ENCODE data around the gene FBXO8. TPM values are rescaled to one million over a fixed set of nuclear protein-coding genes. Genes with fewer than 3 reads are reported as not detected.

FBXO8 gene
- total RNA-seq, 1 experiment from 2014 or later = 22.1 TPM

DNA sequence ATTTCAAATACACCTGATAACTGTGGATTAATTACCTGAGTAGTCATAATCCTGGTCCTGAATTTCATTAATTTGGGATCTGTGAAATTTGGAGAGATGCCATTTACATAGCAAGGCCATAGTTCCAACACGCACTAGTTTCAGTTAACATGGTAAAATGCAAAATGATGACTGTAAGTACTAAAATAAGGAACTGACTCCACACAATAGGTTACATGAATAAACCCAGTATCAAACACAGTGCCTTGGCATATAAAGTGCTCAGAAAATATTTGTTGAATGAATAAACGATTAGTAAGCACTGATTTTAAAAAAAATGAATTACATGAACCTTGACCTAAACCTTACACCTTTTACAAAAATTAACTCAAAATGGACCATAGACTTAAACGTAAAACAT, 9.0 kb downstream of the FBXO8 start:
- Mint-ChIP-seq H3K4me1 (ENCODE audit: insufficient read depth, unreplicated experiment) (no peaks in the 10 kb centered on the region), H3K27me3 (ENCODE audit: insufficient read depth, unreplicated experiment) (no peaks in the 10 kb centered on the region), H3K9me3 (ENCODE audit: unreplicated experiment) (no peaks in the 10 kb centered on the region), H3K27ac (ENCODE audit: low read depth, unreplicated experiment) (no peak overlapping the region), H3K4me3 (ENCODE audit: unreplicated experiment) (no peak overlapping the region), H3K36me3 (ENCODE audit: insufficient read depth, unreplicated experiment) (no peaks in the 10 kb centered on the region)
- BruUV-seq (replicated peaks) = no TSS peak
- DNase-seq (ENCODE audit: unreplicated experiment) = no peak
- ChIA-PET CTCF (no interaction called here), POLR2A (interaction anchor here (0.8 kb wide), 1 partner anchor 9 kb away, joined by 4 read pairs; the partner anchor contains the start of genes CEP44 and FBXO8)
- TF ChIP-seq, protein P1, sequence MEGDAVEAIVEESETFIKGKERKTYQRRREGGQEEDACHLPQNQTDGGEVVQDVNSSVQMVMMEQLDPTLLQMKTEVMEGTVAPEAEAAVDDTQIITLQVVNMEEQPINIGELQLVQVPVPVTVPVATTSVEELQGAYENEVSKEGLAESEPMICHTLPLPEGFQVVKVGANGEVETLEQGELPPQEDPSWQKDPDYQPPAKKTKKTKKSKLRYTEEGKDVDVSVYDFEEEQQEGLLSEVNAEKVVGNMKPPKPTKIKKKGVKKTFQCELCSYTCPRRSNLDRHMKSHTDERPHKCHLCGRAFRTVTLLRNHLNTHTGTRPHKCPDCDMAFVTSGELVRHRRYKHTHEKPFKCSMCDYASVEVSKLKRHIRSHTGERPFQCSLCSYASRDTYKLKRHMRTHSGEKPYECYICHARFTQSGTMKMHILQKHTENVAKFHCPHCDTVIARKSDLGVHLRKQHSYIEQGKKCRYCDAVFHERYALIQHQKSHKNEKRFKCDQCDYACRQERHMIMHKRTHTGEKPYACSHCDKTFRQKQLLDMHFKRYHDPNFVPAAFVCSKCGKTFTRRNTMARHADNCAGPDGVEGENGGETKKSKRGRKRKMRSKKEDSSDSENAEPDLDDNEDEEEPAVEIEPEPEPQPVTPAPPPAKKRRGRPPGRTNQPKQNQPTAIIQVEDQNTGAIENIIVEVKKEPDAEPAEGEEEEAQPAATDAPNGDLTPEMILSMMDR (IDR thresholded peaks at IDR 0.05; ENCODE audit: unreplicated experiment) = no peak
- intact Hi-C loops (cut with micrococcal nuclease) = no loop called here

DNA sequence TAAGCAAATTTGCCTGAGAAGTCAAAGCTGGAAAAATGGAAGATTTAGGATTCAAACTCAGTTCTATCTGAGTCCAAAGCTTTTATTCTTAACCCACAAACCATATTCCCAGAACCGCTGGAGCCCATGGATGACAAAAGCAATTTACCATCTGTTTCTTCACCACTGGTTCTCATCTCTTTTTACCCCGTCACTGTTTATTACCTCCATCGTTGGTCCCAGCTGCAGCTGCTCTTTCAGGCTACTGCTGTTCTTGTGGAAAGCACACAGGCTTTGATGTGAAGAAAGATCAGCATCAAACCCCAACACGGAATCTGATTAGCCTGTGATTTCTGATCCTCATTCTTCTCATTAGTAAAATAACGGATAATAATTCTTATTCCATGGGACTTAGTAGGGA, 9.5 kb downstream of the FBXO8 start:
- intact Hi-C loops (cut with micrococcal nuclease) = no loop called here
- ChIA-PET POLR2A (interaction anchor here (0.8 kb wide), 1 partner anchor 9 kb away, joined by 4 read pairs; the partner anchor contains the start of genes CEP44 and FBXO8), CTCF (no interaction called here)
- no peak for DNase-seq (ENCODE audit: unreplicated experiment)
- Mint-ChIP-seq H3K27ac (ENCODE audit: low read depth, unreplicated experiment) (no peak overlapping the region), H3K27me3 (ENCODE audit: insufficient read depth, unreplicated experiment) (no peaks in the 10 kb centered on the region), H3K36me3 (ENCODE audit: insufficient read depth, unreplicated experiment) (no peaks in the 10 kb centered on the region), H3K4me1 (ENCODE audit: insufficient read depth, unreplicated experiment) (no peaks in the 10 kb centered on the region), H3K9me3 (ENCODE audit: unreplicated experiment) (no peaks in the 10 kb centered on the region), H3K4me3 (ENCODE audit: unreplicated experiment) (no peak overlapping the region)
- TF ChIP-seq, protein P1 (IDR thresholded peaks at IDR 0.05; ENCODE audit: unreplicated experiment) = no peak
- no TSS peak for BruUV-seq (replicated peaks)

DNA sequence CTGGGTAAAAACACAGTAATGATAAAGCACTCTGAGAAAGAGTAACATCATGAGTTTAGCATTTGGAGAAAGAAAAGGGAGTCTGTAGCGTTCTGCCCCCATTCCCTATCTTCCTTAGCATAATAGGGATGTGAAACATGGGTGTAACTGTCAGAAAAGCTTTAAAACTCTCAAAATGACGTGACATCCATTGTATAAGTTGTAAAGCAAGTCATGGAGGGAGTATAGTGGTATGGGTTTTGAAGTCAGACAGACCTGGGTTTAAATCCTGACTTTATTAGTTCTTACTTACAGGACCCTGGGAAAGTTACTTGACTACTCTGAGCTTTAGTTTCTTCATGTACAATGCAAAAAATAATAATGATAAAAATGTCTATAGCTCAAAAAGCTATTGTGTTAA, 17.1 kb downstream of the FBXO8 start:
- H3K27ac Mint-ChIP-seq (ENCODE audit: low read depth, unreplicated experiment) = no peak overlapping the region
- TF ChIP-seq, protein P1 (IDR thresholded peaks at IDR 0.05; ENCODE audit: unreplicated experiment) = no peak
- no peaks in the 10 kb centered on the region for H3K4me1 Mint-ChIP-seq (ENCODE audit: insufficient read depth, unreplicated experiment)
- intact Hi-C loops (cut with micrococcal nuclease) = no loop called here
- CTCF ChIA-PET = no interaction called here
- H3K4me3 Mint-ChIP-seq (ENCODE audit: unreplicated experiment) = no peak overlapping the region
- no peaks in the 10 kb centered on the region for H3K27me3 Mint-ChIP-seq (ENCODE audit: insufficient read depth, unreplicated experiment)
- BruUV-seq (replicated peaks) = no TSS peak
- peaks cover 5% of the 10 kb centered on the region for H3K36me3 Mint-ChIP-seq (ENCODE audit: insufficient read depth, unreplicated experiment)
- DNase-seq (ENCODE audit: unreplicated experiment) = no peak
- no peaks in the 10 kb centered on the region for H3K9me3 Mint-ChIP-seq (ENCODE audit: unreplicated experiment)
- POLR2A ChIA-PET = interaction anchor here (0.6 to 7.1 kb wide), 4 partner anchors 9 to 17 kb away, joined by 3 to 66 read pairs (median 5); partner anchors contain the start of genes CEP44 and FBXO8

DNA sequence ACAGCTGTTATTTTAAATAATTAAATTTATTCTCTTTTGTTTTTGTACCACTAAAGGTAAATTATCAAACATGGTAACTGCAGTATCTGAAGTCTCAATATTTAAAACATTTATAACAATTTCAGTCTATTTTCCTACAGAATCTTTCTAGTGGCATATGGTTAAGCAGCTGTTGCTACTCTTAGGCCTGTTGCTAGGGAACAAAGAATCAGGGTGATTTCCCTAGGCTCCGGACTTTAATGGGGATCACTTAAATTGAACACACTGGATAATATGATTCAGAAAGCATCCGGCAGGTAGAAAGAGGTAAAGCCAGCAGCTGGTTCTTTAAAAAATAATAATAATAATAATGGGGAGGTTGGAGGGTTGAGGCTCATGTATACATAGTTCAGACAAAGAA, 17.6 kb downstream of the FBXO8 start:
- peaks cover 5% of the 10 kb centered on the region for H3K36me3 Mint-ChIP-seq (ENCODE audit: insufficient read depth, unreplicated experiment)
- intact Hi-C loops (cut with micrococcal nuclease) = no loop called here
- H3K27ac Mint-ChIP-seq (ENCODE audit: low read depth, unreplicated experiment) = no peak overlapping the region
- ChIA-PET POLR2A (interaction anchor here (0.6 to 7.1 kb wide), 5 partner anchors 9 to 55 kb away, joined by 3 to 66 read pairs (median 5); partner anchors contain the start of genes CEP44 and FBXO8), CTCF (interaction anchor here (1.6 kb wide), 1 partner anchor 44 kb away, joined by 6 read pairs; no protein-coding TSS in a partner anchor)
- no TSS peak for BruUV-seq (replicated peaks)
- H3K27me3 Mint-ChIP-seq (ENCODE audit: insufficient read depth, unreplicated experiment) = no peaks in the 10 kb centered on the region
- no peak overlapping the region for H3K4me3 Mint-ChIP-seq (ENCODE audit: unreplicated experiment)
- H3K4me1 Mint-ChIP-seq (ENCODE audit: insufficient read depth, unreplicated experiment) = no peaks in the 10 kb centered on the region
- TF ChIP-seq, protein P1 (IDR thresholded peaks at IDR 0.05; ENCODE audit: unreplicated experiment) = no peak
- DNase-seq (ENCODE audit: unreplicated experiment) = no peak
- no peaks in the 10 kb centered on the region for H3K9me3 Mint-ChIP-seq (ENCODE audit: unreplicated experiment)

Measured in MCF 10A (cell line).